GM18909 (cell line): ENCODE data around the gene KAZN.

Experiments used
- ATAC-seq: cut with Tn5 transposase; IDR thresholded peaks from one replicate; pipeline ENCODE4 v1.9.1; 2021; ENCODE audit warnings: mild to moderate bottlenecking; ENCODE audit not compliant: unreplicated experiment, poor library complexity

The KAZN gene

DNA sequence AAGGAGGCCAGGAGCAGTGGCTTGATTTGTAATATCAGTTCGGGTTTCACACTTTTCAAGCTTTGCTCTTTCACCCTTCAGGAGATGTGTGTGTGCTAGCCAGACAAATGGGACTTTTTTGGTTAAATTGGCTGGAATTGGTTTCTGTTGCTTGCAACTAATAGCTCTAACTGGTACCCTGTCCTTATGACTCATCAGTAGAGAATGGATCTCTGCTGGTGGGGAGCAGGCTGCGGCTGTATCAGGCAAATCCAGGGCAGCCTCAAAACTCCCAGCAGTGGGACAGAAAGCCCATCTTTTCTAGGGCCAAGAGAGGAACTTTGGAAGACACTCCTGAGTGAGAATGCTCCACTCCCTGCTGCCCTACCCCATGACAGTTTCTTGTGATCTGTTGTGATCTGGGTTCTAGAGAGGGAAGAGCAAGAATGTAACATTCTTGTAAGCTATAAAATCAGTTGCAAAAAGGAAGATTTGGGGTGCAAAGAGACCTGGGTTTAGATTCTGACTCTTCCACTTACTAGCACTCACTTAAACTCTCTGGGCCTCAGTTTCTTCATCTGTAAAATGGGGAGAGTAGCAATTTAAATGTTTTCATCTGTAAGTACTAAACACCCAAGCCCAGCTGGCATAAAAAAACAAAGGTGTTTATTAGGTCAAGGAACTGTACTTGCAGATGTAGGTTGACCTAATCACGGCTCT is 298.0 kb downstream of the KAZN start:
- ATAC-seq: no peak

DNA sequence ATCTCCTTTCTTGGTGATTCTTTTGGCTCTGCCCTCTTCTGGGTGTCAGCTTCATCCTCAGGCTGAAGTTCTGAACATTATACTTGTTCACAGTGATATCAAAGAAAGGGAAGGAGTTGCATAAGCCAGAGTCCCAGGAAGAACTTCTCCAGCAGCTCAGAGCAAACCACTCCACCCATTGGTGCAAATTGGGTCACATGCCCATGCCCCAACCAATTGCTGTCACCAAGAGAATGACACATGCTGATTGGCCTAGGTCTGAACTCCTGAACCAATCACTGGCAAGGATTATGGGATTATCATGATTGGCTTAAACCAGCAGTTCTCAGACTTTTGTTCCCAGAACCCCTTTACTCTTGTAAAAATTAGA is 298.6 kb downstream of the KAZN start:
- no peak for ATAC-seq

DNA sequence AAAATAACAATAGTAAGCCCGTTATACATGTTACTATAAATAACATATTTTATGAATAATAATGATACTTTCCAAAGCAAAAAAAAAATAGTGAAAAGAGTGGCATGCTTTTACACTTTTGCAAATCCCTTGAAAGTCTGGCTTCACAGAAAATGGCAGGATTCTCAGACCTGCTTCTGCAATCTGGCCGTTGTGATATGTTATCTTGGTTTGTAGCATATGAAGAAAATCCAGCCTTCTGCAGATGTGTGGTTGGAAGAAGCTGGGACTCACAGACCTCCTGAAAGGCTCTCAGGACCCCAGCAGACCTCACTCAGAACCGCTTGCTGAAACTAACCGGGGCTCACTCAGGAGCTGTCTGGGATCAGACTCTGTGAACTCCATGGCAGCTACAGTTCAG is 299.1 kb downstream of the KAZN start:
- ATAC-seq: no peak

DNA sequence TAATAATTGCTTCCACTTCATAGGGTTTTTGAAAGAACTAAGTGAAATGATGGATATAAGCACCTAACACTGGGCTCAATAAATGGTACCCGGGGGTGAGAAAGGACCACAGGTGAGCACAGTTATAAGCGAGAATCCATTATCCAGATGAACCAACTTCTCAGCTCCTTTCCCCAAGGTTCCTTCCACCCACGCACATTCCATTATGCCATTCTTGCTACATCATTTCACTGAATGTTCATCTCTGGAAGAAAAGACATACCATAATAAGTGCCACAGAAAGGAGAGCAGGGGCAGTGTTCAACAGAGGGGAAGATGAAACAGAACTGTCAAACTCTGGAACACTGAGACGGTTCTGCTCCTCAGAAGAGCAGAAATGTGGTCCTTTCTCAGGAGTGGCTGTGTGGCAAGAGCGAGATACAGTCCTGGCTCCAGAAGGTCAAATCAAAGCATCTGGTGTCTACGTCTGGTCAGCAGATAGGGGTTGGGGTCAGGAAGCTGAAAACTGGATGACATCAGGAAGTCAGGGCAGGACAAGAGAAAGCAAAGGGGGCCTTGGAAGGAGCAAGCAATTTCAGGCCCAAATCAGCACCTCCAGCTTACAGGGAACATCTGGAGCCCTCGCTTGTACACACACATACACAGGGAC is 299.6 kb downstream of the KAZN start:
- no peak for ATAC-seq

DNA sequence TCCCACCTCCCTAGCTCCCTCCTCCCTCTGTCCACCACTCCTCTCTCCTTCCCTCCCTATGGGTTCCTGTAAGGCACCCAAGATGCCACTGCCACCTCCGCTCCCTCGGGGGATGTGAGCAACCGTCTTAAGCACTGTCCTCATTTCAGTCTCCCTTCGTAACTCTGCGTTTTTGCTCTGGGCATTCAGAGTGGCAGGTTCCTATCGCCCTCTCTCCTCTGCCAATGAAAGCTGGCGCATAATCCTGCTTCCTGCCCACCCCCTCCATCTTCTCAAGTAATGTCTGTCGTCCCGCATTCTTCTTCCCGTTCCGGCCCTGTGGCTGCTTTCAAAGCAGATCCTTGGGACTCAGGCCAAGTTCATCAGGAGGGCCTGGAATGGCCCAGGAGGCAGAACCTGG is 301.2 kb downstream of the KAZN start:
- no peak for ATAC-seq

DNA sequence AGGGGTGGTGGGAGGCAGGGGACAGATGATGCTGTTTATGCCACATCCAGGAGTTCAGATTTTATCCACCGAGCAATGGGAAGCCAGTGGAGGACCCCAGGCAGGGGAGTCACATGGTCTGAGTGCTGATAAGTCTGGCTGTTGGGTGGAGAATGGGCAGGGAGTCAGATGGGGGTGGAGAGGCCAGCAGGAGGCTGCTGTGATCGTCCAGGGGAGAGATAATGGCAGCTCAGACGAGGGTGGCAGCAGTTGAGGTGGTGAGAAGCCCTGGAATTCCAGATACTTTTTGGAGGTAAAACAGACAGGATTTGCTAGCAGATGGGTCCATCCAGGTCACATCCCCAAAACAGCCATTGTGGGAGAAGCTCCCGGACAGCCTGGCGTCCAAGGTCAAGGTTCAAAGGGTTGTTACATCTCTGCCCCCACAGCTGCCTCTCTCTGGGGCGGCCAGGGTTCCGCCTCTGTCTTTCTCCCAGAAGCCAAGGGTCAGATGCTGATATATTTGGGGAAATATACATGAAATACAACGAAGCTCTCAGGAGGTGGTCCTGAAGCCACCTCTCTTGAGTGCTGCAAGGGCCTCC is 303.0 kb downstream of the KAZN start:
- no peak for ATAC-seq

DNA sequence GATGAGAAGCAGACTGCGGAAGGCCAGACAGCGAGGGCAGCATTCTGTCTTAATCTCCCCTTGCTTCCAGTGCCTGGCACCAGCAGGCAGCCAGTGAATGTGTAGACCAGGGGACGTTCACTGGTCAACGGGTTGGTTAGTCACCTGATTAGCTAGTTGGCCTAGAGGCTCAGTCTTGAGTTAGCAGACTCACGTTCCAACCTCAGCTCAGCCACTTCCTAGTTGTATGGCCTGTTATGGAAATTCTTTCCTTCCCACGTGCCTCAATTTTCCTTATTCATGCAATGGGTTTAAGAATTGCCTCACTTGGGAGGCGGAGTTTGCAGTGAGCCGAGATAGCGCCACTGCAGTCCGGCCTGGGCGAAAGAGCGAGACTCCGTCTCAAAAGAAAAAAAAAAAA is 305.4 kb downstream of the KAZN start:
- no peak for ATAC-seq

DNA sequence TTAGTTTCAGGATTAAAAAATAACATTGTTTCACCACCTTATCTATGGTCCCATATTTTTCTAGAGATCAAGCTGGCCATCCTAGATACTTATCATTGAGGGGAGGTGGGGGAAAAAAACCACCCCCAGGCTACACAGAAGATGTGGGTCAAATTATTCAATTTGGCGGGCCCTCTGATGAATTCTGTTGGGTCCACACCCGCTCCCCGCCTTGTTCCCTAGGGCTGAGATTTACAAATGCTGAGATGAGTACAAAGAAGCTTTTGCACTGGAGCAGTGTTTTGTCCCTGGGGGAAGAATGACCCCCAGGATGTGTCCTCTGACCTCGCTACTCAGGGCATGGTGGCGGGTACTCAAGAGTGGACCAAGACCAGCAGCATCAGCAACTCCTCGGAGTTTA is 308.2 kb downstream of the KAZN start:
- ATAC-seq: no peak

DNA sequence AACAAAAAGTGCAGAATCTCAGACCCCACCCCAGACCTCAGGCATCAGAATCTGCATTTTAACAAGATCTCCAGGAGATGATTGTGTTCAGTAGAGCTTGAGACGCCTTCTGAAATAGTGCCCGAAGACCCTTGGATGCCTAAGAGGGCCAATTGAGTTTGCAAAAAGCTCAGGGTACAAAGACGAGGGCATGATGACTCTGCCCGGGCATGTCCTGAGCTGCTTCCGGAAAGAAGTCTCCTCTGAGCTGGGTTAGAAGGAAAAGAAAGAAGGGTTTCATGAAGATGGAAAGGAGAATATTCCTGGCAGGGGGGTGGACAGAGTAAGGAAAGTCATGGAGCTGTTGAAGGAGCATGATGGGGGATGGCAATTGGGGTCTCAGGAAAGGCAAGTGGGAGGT is 308.9 kb downstream of the KAZN start:
- ATAC-seq: no peak

DNA sequence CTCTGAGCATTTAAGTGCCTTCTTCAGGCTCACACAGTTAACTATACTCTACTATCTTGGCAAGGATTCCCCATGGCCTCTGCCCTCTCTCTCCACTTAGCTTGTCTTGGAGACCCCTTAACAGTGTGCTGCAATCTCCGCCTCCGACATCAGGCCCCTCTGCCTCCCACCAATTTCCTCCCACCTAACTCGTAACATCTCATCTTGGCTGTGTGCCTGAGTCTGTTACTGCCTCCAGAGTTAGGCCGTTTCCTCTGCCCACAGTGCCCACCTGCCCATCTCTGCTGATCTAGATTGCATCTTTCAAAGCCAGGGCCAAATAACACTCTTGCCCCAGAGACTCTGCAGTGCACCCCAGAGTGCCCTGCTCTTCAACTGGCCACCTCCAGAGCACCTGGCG is 310.8 kb downstream of the KAZN start:
- ATAC-seq: no peak

DNA sequence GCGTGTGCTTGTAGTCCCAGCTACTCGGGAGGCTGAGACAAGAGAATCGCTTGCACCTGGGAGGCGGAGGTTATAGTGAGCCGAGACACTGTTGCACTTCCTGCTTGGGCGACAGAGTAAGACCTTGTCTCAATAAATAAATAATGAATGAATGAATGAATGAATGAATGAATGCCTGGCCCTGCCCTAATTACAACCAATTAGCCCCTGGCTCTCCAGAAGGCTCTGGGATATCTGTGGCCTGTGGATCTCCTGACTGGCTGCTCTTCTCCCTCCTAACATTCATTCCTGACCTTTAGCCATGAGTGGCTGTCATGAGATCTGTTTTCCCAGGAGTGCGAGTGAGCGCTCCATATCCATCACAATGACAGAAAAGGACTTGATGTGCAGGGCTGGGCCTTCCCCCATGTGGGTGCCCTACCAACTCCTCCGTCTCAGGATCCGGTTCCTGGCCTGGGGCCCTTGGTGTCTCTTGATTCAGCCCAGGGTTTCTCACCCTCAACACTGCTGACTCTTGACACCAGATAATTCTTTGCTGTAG is 311.5 kb downstream of the KAZN start:
- ATAC-seq: no peak

DNA sequence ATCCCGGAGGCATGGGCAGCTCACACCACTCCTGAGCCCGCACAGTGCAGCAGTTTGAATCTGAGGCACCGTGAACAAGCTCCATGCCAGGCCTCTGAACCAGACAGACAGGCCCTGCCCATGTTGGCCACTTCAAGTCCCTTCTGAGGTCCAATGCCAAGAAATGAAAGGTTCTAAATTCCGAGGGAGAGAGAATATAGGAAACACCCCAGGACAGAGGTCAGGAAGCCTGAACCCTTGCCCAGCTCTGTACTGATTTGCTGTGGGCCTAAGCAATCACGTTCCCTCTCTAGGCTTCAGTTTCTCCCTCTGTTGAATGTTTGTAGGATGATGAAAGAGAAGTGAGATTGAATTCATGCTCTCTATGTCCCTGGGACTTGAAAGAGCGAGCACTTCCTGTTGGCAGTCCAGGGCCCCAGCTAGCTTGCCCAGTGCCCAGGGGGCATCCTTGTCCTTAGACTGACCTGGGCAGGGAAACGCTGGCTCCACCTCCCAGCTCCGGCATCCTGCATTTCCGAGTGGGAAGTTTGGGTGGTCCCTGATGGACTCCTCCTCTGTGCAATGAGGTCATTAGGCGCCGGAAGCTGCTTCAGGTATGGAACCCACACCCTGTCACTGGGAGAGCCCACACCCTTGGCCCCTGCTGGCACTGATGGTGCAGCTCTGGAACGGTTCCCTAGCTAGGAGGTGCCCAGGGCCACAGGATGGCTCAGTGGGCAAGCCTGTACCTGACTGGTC is 312.7 kb downstream of the KAZN start:
- ATAC-seq: no peak

DNA sequence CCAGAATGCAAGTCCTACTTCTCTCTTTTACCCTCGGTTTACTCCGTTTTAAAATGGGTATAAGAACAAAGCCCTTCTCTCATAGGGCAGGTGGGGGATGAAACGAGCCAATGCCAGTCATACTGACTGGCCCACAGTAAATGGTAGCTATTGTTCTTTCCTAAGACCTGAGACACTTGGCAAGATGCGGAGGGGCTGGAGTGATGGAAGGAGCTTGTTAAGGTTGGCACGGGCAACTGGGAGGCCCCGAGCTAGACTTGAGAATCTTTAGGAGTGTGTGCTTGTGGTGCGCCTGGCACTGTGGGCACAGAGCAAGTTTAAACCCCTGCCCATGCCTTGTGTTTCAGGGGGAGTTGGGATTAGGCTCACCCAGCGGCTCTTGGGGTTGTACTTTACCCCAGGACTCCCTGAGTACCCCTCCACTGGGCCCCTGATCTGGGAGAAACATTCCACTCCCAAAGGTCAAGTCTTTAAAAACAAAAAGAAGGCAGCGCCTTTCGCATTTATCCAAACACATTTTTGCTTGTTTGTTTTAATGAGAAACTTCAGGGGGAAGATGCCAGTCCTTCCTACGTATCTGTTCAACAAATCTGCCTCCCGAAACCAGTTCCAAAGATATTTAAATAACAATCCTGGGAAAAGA is 314.5 kb downstream of the KAZN start:
- no peak for ATAC-seq

DNA sequence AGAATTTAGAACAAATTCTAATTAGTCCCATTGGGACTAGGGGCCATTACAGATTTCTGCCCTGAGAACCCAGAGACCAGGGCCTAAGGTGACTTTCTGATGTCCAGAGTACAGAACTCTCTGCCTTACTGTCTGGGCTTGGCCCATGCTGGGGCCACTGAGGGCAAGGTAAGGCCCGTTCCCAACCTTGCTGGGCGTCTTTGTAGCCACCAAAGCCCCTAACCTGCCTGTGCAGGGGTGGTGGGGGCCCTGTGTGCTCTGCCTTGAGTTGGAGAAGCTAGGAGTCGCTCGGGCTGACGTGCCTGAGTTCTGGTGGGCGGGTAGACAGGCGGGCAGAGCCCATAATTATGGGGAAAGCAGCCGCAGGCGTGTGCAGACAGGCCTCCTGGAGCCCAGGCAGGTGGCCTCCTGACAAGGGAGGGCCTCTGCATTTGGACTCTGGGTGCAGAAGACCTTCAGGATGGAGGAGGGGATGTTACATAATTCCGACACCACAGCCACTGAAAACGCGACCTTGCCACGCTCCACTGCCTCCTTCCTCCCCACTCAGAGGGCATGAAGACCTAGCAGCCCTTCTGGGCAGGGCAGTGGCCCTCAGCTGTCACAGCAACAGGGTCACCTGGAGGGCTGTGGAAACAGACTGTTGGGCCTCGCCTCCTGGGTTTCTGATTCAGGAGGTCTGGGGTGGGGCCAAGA is 315.1 kb downstream of the KAZN start:
- ATAC-seq: no peak

DNA sequence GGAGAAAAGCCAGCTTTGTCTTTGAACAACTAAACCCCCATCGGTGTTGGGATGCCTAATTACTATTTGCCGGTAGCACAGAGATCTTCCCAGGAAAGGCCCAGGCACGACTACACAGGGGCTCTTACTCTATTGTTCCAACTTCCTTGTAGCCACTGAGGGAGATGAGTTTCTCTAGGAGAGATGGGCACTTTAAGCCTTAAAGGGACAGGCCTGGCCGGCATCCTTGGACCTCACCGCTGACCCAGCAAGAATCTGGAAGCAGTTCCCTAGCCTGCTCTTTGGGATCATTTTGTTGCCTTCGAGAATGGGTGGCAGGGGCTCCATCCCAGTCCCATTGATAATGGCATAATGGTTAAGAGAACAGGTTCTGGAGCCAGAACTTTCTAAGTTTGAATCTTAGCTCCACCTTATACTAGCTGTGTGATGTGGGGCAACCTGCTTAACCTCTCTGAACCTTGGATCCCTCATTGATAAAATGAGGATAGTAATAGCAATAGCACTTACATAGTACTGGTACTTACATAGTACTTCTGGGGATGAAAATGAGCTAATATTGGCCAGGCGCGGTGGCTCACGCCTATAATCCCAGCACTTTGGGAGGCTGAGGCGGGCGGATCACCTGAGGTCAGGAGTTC is 316.0 kb downstream of the KAZN start:
- ATAC-seq: no peak

DNA sequence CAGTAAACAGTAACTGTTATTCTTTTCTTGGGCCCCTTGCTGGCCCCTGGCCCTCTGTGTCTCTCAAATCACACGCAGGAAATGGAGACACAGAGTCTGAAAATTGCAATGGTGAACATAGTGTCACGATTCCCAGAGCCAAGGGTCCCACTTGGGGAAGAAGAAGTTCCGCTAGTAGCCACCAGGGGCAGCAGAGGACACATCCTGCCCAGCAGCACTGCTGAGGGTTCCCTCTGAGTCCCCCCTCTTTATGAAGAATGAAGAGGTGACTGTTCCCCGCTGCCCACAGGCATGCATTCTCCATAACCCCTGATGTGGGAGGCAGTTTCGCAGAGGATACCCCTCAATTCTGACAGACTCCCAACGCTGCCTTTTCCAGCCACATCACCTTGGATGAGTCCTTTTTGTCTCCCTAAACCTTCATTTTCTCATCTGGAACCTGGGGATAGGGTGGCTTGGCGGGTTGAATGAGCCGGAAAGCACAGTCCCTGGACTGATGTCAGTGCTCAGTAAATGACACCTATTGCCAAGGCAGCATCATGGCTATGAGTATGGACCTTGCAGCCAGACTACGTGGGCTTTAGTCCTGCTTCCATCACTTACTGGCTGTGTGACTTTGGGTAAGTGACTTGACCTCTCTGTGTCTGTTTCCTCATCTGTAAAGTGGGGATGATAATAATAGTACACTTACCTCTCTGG is 317.0 kb downstream of the KAZN start:
- peak; percentile 51 for ATAC-seq

DNA sequence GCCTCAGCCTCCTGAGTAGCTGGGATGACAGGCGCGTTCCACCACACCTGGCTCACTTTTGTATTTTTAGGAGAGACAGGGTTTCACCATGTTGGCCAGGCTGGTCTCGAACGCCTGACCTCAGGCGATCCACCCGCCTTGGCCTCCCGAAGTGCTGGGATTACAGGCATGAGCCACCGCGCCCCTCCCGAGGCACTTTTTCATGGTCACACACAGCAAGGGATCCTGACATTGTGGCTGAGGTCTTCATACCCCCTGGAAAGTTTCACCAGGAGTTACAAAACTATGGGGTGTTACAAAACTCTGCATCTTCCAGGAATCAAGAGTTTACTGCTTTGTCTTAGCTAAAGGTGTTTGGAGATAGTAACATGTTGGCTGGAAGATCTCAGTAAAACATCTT is 320.8 kb downstream of the KAZN start:
- ATAC-seq: no peak

DNA sequence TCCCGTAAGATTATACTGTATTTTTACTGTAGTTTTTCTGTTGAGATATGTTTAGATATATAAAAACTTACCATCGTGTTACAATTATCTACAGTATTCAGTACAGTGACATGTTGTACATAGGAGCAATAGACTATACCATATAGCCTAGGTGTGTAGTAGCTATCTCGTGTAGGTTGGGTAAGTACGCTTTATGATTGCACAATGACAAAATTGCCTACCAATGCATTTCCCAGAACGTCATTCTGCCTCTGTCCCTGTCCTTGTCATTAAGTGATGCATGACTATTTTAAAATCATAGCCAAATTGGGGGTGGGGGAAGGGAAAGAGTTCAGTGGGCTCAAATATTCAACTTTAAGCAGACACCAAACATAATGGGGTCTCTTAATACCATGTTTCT is 321.3 kb downstream of the KAZN start:
- no peak for ATAC-seq

DNA sequence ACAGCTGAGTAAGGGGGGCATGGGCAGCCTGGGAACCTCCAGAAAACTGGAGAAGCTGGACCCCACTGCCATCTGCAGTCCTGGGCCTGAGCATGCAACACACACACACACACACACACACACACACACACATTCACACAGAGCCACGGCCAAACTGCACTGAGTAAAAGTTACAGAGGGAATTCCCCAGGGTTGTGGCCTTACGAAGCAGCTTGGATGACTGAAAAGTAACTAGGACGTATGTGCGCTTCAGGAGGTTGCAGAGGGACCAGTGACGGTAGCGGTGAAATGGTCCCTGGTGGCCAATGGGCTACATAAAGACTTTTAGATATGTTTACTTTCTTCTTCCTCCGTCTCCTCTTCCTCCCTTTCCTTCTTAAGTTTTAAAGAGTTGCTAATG is 322.6 kb downstream of the KAZN start:
- no peak for ATAC-seq
